Stomach smooth muscle (tissue), 2 donors: ENCODE data around the gene MCM3AP.
"Not testable (repeated sequence)": the region's sequence is repeated elsewhere in the genome, so short reads cannot be mapped to it uniquely, and the experiment has no call there.

Source experiments
- H3K27ac ChIP-seq: one replicate; pipeline ENCODE4 v1.7.0; 2013; ENCODE audit warnings: mild to moderate bottlenecking, low read length, inconsistent platforms
- H3K27me3 ChIP-seq, 2 donors: one replicate each; pipeline ENCODE4 v1.7.0; 2013; ENCODE audit warnings: low read length in 2 of 2; ENCODE audit not compliant: insufficient read depth in 2 of 2, control insufficient read depth in 1 of 2
- H3K36me3 ChIP-seq, 2 donors: one replicate each; pipeline ENCODE4 v1.7.0; 2013; ENCODE audit warnings: low read length in 2 of 2; ENCODE audit not compliant: control insufficient read depth in 2 of 2, insufficient read depth in 2 of 2
- H3K4me1 ChIP-seq: one replicate; pipeline ENCODE4 v1.7.0; 2013; ENCODE audit warnings: low read length; ENCODE audit not compliant: control insufficient read depth, insufficient read depth
- H3K4me3 ChIP-seq, 2 donors: one replicate each; pipeline ENCODE4 v1.7.0; 2013; ENCODE audit warnings: low read length in 2 of 2
- H3K9ac ChIP-seq, 2 donors: one replicate each; pipeline ENCODE4 v1.7.0; 2013; ENCODE audit warnings: low read length in 2 of 2, mild to moderate bottlenecking in 1 of 2
- H3K9me3 ChIP-seq, 2 donors: one replicate each; pipeline ENCODE4 v1.7.0; 2013; ENCODE audit warnings: low read length in 2 of 2; ENCODE audit not compliant: control insufficient read depth in 2 of 2
- donor health status: healthy.
- donor health status: Pancreatic carcinoma.

MCM3AP gene

GRCh38 chr21:46310260-46310659 is 24.8 kb upstream of the MCM3AP start:
- H3K27me3 ChIP-seq, H3K9ac ChIP-seq, H3K27ac ChIP-seq, H3K4me1 ChIP-seq, H3K36me3 ChIP-seq, H3K9me3 ChIP-seq, H3K4me3 ChIP-seq: not testable (repeated sequence)

GRCh38 chr21:46308431-46308830 is 23.0 kb upstream of the MCM3AP start:
- no peak overlapping the region for H3K27ac ChIP-seq
- H3K4me3 ChIP-seq, result no peak overlapping the region
- H3K9ac ChIP-seq, result no peak overlapping the region
- H3K36me3 ChIP-seq, result peaks cover 3% of the 10 kb centered on the region in 2 donors
- no peaks in the 10 kb centered on the region for H3K27me3 ChIP-seq
- no peaks in the 10 kb centered on the region for H3K9me3 ChIP-seq
- no peaks in the 10 kb centered on the region for H3K4me1 ChIP-seq

GRCh38 chr21:46307625-46308024 is 22.2 kb upstream of the MCM3AP start:
- Histone ChIP-seq H3K36me3 (peaks cover 3% of the 10 kb centered on the region in 2 donors), H3K9ac (no peak overlapping the region), H3K9me3 (no peaks in the 10 kb centered on the region), H3K4me1 (no peaks in the 10 kb centered on the region), H3K4me3 (no peak overlapping the region), H3K27me3 (no peaks in the 10 kb centered on the region), H3K27ac (no peak overlapping the region)

GRCh38 chr21:46304955-46305354 is 19.5 kb upstream of the MCM3AP start:
- H3K9ac ChIP-seq, result no peak overlapping the region
- no peaks in the 10 kb centered on the region for H3K4me1 ChIP-seq

GRCh38 chr21:46304437-46304836 is 19.0 kb upstream of the MCM3AP start:
- Histone ChIP-seq H3K4me3 (no peak overlapping the region), H3K27ac (no peak overlapping the region), H3K27me3 (peaks cover 0 to 4% of the 10 kb centered on the region in 2 donors), H3K9me3 (no peaks in the 10 kb centered on the region), H3K9ac (no peak overlapping the region), H3K36me3 (peaks cover 3% of the 10 kb centered on the region in 2 donors), H3K4me1 (no peaks in the 10 kb centered on the region)

More at GRCh38 chr21:46304955-46305354, 19.5 kb upstream of the MCM3AP start:
- peaks cover 3% of the 10 kb centered on the region in 2 donors for H3K36me3 ChIP-seq
- no peaks in the 10 kb centered on the region for H3K9me3 ChIP-seq
- no peak overlapping the region for H3K27ac ChIP-seq
- H3K27me3 ChIP-seq, result no peaks in the 10 kb centered on the region
- no peak overlapping the region for H3K4me3 ChIP-seq

- Histone ChIP-seq H3K27ac (no peak overlapping the region), H3K27me3 (peaks cover 9 to 14% of the 10 kb centered on the region in 2 donors), H3K9ac (no peak overlapping the region), H3K36me3 (peaks cover 3% of the 10 kb centered on the region in 2 donors), H3K4me1 (peaks cover 8% of the 10 kb centered on the region), H3K9me3 (no peaks in the 10 kb centered on the region), H3K4me3 (no peak overlapping the region)
Observed at GRCh38 chr21:46301759-46302158, 16.3 kb upstream of the MCM3AP start.

GRCh38 chr21:46299167-46299566 is 13.8 kb upstream of the MCM3AP start:
- H3K4me1 ChIP-seq, result peaks cover 8% of the 10 kb centered on the region
- no peak overlapping the region for H3K27ac ChIP-seq
- peaks cover 9 to 14% of the 10 kb centered on the region in 2 donors for H3K27me3 ChIP-seq
- no peaks in the 10 kb centered on the region for H3K36me3 ChIP-seq
- no peaks in the 10 kb centered on the region for H3K9me3 ChIP-seq
- no peak overlapping the region for H3K4me3 ChIP-seq
- H3K9ac ChIP-seq, result no peak overlapping the region

- Histone ChIP-seq H3K4me1 (peaks cover 8% of the 10 kb centered on the region), H3K36me3 (no peaks in the 10 kb centered on the region), H3K27me3 (peaks cover 9 to 14% of the 10 kb centered on the region in 2 donors), H3K9ac (peak overlapping the region in 1 of 2 donors; percentile 5), H3K4me3 (peak overlapping the region; percentile 49 to 70), H3K27ac (no peak overlapping the region), H3K9me3 (no peaks in the 10 kb centered on the region)
Observed at GRCh38 chr21:46297338-46298271, 12.2 kb upstream of the MCM3AP start.

- no peak overlapping the region for H3K27ac ChIP-seq
- H3K4me1 ChIP-seq, result peaks cover 8% of the 10 kb centered on the region
- no peaks in the 10 kb centered on the region for H3K9me3 ChIP-seq
- peaks cover 5 to 6% of the 10 kb centered on the region in 2 donors for H3K36me3 ChIP-seq
- H3K4me3 ChIP-seq, result no peak overlapping the region
- H3K9ac ChIP-seq, result no peak overlapping the region
- H3K27me3 ChIP-seq, result peaks cover 9 to 14% of the 10 kb centered on the region in 2 donors
Observed at GRCh38 chr21:46295996-46296752, 10.8 kb upstream of the MCM3AP start.

- Histone ChIP-seq H3K9ac (no peak overlapping the region), H3K27ac (no peak overlapping the region), H3K36me3 (peaks cover 6% of the 10 kb centered on the region in 2 donors), H3K4me1 (peaks cover 8% of the 10 kb centered on the region), H3K9me3 (no peaks in the 10 kb centered on the region), H3K27me3 (peaks cover 9 to 14% of the 10 kb centered on the region in 2 donors), H3K4me3 (no peak overlapping the region)
Observed at GRCh38 chr21:46295177-46295770, 9.9 kb upstream of the MCM3AP start.
